GM19463 (cell line): ENCODE results near the gene NCLN.
"Not testable (repeated sequence)": the region's sequence is repeated elsewhere in the genome, so short reads cannot be mapped to it uniquely, and the experiment has no call there.

ENCODE experiments used
- ATAC-seq: cut with Tn5 transposase; IDR thresholded peaks from one replicate; pipeline ENCODE4 v1.9.1; 2021; ENCODE audit warnings: mild to moderate bottlenecking, moderate library complexity; ENCODE audit not compliant: unreplicated experiment

Gene NCLN

DNA sequence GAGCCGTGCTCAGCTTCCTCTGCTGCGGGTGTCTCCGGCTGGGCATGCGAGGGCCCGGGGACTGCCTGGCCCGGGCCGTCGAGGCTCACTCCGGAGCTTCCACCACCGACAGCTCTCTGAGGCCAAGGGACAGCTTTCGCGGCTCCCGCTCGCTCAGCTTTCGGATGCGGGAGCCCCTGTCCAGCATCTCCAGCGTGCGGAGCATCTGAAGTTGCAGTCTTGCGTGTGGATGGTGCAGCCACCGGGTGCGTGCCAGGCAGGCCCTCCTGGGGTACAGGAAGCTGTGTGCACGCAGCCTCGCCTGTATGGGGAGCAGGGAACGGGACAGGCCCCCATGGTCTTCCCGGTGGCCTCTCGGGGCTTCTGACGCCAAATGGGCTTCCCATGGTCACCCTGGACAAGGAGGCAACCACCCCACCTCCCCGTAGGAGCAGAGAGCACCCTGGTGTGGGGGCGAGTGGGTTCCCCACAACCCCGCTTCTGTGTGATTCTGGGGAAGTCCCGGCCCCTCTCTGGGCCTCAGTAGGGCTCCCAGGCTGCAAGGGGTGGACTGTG is 5.9 kb upstream of the NCLN start:
- no peak for ATAC-seq

DNA sequence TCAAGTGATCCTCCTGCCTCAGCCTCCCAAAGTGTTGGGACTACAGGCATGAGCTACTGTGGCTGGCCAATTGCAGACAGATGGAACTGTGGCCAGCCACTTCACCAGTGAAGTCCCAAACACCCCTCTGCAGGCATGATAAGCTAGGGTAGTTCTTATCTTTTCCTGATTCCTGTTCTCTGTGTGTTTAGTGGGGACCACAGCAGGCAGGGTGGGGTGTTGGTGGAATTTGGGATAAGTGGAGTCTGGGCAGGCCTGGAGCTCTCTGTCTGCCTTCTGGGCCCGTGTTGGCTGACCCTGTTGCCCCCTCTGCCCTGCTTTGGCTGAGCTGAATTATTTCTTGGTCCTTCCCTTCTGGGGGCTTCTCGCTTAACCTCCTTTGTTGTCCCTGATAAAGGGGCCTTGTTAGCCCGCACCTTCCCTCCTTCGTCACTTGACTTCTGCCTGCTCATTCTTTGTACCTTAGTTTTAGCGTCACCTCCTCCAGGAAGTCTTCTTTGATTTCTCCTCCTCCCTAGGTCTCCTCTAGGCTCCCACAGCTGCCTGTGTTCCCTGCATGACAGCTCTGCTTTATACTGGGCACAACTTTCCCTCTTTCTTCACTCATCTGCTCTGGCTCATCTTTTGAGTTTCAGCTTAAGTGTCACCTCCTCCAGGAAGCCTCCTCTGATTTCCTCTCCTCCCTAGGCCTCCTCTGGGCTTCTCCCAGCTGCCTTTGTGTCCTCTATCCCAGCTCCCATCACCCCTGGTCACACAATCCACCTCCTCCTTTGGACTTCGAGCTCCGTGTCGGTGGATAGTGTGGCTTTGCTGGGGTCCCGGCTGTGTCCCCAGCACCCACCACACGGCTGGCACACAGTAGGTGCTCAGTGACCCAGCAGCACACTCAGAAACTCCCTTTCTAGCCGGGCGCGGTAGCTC is 1.7 kb upstream of the NCLN start:
- ATAC-seq, result no peak

DNA sequence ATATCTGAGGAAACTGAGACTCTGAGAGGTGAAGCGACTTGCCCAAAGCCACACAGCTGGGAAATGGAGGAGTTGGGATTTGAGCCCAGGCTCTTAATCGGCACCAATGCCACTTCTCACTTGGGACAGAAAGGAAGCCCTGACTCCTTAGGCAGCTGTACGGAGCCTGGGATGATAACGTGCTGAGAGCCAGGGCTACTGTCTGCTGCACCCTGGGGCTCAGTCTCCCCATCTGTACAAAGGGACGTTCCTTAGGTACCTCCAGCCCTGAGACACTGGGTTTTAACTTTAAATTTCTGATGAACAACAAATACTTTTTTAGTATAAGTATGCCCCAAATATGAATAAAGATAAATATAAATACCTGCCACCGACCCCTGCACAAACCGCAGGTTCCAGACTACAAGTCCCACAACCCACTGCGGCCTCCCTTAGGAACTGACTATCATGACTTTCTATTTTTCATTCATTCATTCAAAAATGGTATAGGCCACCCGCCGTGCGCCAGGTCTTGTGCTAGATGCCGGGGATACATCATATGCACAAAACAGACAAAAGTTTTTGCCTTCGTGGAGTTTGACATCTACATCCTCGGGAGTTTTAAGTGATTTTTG is 776 bp upstream of the NCLN start:
- ATAC-seq, result no peak

DNA sequence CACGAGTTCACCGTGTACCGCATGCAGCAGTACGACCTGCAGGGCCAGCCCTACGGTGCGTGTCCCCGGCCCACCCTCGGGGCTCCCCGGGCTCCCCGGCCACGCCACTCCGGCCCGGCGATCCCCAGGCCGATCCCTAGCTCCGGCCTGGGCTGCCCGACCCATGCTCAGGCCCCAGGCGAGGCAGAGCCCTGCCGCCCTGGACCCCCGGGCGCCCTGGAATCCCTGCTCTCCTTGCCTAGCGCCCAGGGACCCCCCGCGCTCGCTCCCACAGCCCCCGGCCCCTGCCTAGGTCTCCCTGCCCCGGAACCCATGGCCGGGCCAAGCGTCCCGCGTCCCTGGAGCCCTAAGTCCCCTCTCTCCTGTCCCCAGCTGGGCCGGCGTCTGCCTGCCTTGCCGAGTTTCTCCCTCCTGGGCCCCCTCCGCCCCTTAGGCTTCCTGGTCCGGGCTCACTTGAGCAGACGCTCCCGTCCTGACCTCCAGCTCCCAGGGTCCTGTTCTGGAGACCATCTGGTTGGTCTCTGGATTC is 494 bp downstream of the NCLN start:
- peak; percentile 27 for ATAC-seq

DNA sequence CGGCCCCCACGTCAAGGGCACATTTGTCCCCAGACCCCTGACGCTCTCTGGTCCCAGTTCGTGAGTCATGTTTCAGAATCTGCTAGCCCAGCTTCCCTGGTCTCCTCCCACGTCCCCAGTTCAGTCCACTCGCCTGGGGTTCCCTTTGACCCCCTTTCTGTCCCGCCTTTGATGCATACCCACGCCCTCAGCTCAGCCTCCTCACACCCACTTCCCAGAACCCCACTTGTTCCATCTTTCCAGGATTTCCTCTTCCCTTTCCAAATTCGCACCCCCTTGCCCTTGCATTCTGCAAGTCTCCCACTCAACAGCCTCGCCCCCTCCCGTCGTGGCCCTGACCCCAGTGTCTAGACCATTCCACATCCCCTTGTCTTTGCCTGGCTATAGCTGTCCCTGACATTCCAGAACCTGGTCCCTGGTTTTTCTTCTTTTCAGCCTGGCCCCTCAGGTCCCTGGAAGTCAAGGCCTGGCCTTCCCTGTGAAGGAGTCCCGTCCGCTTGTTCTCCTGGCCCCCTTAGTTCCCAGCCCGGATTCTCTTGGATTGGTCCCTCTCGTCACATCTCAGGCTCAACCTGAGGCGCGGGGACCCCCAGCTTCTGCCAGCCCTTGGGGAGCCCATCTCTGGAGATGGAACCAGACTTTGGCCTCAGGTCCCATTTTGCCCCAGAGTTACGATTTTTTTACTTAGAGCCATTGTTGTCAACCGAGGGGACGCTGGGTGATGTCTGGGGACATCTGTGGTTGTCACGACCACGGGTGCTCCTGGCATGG is 1.3 kb downstream of the NCLN start:
- no peak for ATAC-seq

DNA sequence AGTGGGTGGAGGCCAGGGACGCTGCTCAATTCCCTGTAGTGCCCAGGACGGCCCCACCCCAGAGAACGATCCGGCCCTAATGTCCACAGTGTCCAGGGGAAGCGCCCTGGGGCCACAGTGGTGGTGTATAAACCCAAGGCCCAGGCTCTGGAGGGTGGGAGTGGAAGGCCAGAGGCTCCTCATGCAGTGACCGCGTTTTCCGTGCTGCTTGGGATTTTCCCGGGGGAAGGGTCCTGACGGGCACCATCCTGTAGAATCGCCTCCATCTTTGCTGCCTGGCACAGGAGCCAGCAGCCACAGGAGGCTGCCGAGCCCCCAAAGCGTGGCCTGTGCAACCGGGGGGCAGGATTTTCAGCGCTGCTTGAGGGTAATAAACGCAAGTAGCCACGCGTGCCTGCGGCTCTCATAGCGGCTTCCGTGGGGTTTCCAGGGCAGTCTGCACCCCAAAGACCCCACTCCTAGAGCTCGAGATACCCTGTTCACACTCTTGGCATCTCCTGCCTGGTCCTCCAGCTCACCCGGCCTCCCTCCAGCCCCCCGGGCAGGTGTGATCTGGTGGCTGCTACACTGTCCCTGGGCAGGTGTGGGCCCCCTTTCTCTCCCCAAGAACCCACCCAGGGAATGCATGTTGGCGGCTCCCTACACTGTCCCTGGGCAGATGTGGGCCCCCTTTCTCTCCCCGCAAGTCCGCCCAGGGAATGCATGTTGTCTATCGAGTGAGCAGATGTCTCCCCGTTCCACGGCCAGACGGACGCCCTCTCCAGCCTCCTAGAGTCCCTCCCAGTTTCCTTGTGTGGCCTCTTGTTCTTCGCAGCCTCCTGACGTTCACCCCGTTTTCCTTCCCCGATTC is 2.2 kb downstream of the NCLN start:
- ATAC-seq, result no peak

DNA sequence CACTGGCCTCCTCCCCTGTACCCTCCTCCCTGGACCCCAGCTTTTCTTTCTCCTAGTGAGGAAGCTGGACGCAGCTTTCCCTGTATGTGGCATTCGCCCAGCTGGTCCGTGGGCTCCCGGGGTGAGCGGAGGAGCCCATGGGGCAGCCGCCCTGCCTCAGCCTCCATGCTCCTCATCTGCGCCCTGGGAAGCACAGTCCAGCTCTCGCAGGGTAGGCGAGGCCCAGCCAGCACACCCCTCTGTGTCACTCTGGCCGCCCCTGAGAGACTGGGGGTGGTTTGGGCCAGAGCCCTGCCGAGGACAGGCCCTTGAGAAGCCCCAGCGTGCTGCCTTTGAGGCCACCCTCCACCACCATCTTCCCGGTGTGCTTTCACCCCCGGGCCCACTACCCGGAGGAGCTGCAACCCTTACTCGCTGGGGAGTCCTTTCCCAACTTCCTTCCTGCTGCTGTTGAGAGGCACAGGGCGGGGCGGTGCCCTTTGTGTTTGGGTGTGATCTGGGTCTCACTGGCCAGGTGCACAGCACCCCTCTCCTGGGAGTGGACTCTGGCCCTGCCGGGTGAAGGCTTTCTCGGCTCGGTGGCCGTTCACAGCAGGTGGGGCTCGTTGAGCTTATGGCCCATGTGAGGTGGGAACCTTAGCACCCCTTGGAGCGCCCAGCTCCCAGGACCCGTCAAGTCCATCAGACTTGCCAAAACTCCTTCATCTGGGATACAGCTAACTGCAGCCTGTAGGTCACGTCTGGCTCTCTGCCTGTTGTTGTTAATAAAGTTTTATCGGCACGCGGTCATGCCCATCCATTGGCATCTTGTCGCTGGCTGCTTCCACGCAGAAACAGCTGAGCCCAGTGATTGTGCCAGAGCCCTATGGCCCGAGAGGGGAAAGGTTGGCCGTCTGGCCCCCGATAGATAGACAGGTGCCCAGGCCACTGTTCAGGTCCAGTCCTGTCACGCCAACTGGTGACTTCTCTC is 3.2 kb downstream of the NCLN start:
- ATAC-seq, result no peak

DNA sequence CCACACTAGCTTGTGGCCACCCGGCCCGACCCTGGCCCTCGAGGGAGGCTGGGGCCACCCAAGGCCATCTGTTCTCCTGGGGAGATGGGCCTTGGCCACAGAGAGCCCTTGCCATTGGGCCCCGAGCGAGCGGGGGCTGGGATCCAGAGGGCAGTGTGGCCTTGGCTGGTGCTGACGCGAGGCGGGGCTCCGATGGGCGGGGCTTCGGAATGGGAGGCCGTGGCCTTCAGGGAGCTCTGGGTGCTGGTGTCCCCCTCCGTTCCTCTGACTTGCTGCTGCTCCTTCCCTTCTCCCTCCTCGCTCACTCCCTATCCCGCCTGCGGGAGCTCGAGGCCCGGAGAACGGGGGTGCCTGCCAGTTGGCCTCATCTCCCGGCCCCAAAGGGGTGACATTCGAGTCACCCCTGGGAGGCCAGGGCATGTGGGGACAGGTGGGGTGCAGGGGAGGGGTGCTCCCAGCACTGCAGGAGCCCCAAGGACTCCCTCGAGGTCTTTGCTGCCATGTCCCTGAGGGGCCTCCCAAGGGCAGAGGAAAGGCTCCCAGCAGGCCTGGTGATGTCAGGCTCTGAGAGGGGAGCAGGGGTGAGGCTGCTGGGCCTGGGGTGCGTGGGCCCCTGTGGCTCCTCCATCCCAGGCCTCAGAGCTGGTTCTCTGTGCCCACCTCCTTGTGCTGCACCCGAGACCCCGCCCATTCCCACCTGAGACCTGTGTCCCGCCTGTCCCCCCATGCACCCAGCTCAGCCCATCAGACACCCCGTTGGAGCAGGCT is 4.2 kb downstream of the NCLN start:
- no peak for ATAC-seq

DNA sequence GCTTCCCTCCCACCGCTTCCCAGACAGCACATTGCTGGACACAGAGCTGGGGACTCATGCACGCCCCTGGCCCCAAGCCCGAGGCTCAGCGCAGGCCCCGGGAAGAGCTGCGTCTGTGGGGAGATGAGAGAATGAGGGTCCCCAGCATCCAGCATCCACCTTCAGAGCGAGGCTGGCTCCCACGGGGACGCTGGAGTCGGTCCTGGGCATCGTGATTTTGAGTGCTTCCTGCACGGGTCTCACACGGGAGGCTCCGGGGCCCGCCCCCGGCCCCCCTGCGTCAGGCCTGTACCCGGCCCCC is 4.7 kb downstream of the NCLN start:
- ATAC-seq, result no peak

DNA sequence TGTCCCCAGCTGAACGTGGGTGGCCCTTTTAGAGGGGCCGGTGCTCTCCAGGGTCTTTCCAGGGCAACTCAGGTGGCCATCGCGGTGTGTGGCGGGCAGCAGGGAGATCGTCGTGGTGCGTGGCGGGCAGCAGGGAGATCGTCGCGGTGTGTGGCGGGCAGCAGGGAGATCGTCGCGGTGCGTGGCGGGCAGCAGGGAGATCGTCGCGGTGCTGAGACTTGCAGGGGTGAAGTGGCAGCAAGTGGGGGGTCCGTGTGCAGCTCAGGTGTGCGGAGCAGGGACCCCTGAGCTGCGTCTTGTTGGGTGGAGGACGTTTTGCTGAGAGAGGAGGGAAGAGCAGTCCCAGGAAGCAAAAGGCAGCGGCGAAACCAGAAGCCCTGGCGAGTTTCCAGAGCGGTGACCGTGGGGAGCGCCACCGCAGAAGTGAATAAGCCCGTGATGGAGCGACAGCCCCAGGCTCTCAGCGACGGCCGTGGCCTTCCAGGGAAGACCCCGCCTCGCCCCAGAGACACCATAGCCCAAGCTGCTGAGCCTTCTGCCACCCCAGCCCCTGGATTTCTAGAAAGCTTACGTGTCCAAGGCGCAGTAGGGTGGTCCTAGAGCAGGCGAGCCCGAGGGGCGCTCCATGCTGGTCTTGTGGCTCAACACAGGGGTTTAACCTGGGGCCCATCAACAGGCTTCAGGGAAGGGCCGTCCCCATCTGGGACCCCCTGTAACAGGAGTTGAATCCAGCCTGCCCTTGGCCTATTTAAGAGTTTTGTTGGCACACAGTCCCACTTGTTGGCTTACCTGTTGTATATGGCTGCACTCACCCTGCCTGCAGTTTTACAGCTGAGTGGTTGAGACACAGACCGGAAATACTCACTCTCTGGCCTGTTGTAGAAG is 5.4 kb downstream of the NCLN start:
- no peak for ATAC-seq

DNA sequence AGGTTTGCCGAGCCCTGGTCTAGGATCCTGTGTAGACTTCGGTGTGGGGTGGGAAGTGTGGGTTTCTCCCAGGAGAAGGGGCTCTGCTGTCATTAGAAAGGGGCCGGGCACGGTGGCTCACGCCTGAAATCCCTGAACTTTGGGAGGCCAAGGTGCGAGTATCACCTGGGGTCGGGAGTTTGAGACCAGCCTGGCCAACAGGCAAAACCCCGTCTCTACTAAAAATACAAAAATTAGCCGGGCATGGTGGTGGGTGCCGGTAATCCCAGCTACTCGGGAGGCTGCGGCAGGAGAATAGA is 6.0 kb downstream of the NCLN start:
- ATAC-seq, result not testable (repeated sequence)

DNA sequence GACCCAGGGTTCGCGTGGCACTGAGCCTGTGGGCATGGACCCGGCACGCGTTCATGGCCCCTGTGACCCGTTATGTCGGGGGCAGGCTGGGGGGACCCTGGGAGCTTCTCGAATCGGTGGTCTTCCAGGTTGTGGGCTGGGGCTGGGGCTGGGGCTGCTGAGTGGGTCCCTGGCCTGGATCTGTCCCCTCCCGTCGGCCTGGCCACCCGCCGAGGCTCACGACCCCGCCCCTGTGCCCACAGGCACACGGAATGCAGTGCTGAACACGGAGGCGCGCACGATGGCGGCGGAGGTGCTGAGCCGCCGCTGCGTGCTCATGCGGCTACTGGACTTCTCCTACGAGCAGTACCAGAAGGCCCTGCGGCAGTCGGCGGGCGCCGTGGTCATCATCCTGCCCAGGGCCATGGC is 6.5 kb downstream of the NCLN start:
- no peak for ATAC-seq

DNA sequence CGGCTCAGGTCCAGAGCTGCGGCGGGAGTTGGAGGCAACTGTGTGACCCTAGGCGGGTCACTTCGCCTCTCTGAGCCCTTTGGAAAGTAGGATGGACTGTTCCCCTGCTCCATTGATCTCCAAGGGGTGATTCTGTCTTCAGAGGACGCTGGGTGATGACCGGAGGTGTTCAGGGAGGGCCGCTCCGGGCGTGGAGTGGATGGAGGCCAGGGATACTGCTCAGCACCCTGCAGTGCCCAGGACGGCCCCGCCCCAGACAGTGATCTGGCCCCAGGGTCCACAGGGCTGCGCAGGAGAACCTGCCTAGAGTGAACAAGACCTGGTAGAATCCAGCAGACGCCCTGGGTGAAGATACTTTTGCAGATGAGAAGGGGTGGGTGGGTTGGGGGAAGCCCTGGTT is 7.0 kb downstream of the NCLN start:
- ATAC-seq, result no peak

DNA sequence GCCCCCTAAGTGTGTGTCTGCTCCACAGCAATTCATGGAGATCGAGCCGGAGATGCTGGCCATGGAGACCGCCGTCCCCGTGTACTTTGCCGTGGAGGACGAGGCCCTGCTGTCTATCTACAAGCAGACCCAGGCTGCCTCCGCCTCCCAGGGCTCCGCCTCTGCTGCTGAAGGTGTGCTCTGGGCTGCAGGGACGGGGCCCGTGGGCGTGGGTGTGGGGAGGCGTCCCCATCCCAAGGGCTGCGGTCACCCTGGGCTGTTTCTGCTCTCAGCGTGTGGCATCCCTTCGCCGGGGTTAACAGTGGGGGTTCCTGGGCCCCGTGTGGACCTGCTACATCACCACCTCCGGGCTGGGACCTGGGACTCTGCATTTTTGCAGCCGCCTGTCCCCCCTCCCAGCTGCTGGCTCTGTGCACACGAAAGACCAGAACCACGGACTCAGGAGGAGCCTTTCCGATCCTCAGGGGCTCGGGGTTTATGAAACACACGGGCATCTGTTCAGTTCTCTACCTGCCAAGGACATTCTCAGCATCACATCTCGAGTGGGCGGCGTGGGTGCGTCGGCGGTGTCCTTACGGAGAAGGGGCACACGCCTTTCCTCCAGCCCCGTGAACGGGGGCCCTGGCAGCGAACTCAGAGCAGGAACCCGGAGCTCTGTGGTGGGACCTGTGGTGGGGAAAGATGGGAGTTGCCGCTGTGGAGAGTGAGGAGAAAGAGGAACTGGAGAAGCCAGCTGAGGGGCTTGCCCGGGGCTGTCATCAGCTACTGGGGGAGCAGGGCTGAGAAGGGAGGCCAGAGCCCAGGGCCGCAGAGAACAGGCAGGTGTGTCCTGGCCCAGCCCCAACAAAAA is 7.8 kb downstream of the NCLN start:
- no peak for ATAC-seq

DNA sequence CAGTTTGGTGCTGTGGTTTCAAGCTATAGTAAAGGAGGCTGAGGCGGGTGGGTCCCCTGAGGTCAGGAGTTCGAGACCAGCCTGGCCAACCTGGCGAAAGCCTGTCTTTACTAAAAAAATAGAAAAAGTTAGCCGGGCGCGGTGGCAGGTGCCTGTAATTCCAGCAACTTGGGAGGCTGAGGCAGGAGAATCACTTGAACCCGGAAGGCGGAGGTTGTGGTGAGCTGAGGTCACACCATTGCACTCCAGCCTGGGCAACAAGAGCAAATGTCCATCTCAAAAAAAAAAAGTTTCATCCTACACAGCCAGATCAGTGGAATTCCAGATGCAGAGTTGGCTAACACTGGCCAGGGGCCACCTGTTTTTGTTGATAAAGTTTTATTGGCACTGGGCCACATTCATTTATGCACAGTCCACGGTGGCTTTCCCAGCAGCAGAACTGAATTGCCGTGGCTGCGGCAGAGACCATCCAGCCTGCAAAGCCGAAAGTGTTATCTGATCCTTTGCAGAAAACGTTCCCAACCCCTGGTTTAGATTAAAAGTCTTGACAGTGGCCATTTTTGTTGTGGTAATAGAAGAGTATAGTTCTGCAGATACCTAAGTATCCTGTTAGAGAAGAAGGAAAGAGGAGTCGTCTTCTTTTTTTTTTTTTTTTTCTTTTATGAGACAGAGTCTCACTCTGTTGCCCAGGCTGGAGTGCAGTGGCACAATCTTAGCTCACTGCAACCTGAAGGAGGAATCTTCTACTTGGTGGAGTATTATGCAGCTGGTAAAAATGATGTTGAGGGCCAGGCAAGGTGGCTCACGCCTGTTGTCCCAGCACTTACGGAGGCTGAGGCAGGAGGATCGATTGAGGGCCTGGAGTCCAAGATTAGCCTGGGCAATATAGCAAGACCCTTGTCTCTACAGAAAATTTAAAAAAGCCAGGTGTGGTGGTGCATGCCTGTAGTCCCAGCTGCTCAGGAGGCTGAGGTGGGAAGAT is 8.7 kb downstream of the NCLN start:
- ATAC-seq, result no peak
